NCI-H510A (cell line): ENCODE results near the gene TEN1.

ENCODE experiments used
- DNase-seq: peaks from one replicate; lab custom pipeline; 2025; lab: John Stamatoyannopoulos, UW

Gene TEN1

DNA sequence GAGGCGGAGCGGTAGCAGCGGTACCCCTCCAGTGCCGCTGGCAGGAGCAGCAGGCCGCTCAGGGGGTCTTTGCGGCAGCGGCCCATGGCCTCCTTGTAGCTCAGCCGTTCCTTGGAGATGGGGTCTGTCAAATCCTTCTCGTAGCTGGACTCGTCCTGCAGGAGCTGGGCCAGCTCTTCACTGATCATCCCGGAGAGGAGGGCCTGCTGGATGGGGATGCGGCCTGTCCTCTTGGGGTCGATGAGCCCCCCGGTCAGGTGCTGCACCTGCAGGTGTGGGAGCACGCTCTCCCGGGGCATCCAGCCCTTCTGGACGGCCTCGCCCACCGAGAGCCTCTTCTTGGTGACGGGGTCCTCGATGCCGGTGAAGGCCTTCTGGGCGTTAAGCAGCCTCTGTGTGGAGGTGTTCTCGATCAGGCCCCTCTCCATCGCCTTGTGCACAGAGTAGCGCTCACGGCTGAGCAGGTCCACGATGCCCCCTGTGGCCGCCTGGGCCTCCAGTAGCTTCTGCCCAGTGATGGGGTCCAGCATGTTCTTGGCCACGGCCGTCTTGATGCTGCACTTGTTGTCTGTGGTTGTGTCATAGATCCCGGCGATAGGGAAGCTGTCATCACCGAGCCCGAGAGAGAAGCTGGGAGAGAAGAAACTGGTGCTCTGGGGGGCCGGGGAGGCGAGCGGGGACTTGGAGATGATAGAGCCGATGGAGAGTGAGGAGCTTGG lies 28.2 kb downstream of the TEN1 start:
- no peak for DNase-seq

DNA sequence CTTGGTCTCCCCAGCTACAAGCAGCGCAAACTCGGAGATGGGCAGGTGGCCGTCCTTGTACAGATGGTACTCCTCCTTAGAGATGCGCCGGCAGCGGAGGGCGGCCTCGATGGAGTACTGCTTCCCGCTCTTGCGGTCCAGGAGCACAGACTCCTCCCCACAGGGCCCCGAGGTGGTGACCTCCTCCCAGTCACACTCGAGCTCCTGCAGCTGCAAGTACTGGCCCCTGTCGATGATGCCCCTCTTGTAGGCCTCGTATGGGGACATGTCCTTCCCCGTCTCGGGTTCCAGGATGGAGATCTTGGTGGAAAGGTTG lies 28.8 kb downstream of the TEN1 start:
- no peak for DNase-seq

DNA sequence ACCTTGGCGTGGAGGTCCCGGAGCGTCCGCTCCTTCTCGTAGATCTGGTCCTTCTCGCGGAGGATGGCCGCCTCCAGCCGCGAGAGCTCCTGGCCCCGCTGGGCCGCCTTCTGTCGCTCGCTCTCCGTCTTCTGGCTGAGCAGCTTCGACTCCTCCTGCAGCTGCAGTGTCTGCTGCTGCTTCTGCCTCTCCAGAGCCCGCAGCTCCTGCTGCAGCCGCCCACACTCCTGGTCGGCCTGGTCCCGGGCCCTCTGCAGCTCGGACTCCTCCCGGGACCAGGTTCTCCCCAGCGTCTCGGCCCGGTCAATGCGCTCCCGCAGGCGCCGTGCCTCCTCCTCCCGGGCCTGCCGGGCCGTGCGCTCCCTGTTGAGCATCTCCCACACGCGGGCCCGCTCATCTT lies 29.2 kb downstream of the TEN1 start:
- no peak for DNase-seq

DNA sequence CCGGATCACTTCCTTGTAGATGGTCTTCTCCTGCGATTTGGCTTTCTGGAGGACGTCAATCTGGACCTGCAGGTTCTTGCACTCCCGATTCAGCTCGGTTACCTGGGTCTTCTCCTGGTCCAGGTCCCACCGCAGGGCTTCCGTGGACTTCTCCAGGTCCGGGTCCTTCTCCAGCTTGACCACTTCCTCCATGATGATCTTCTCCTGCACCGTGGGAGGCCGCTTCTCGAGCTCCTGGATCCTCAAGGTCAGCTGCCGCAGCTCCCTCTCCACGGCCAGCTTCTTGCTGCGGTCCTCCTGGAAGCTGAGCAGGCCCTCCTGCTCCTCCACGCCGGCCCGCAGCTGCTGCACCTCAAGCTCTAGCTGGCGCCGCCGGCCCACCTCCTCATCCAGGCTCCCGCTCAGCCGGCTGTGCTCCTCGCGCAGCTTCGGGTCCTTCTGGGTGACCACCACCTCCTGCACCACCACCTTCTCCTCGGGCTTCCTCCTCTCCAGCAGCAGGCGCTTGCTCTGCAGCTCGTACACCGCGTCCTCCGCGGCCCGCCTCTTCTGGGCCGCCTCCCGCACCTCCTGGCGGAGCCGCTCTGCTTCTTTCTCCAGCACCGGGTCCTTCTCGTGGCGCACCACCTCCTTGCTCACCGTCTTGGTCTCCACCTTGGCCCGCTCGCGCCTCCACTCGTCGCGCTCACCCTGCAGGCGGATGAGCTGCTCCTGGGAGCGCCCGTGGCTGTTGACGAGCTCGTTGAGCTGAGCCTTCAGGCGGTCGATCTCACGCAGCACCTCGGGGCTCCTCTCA lies 29.8 kb downstream of the TEN1 start:
- DNase-seq, result no peak

DNA sequence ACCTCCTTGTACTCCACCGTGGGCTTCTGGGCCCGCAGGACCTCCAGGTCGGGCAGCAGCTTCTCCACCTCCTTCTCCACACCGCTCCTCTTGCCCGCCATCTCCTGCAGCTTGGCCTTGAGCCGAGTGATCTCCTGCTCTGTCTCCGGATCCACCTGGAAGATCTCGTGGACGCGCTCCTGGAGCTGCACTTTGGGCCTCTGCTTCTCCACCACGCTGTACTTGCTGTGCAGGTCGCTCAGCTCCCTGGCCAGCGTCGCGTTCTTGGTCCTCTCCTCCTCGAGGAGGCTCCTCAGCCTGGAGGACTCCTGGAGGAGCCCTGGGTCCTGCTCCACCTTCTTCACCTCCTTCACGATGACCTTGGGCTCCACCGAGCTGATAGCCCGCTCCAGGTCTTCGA lies 30.4 kb downstream of the TEN1 start:
- no peak for DNase-seq

DNA sequence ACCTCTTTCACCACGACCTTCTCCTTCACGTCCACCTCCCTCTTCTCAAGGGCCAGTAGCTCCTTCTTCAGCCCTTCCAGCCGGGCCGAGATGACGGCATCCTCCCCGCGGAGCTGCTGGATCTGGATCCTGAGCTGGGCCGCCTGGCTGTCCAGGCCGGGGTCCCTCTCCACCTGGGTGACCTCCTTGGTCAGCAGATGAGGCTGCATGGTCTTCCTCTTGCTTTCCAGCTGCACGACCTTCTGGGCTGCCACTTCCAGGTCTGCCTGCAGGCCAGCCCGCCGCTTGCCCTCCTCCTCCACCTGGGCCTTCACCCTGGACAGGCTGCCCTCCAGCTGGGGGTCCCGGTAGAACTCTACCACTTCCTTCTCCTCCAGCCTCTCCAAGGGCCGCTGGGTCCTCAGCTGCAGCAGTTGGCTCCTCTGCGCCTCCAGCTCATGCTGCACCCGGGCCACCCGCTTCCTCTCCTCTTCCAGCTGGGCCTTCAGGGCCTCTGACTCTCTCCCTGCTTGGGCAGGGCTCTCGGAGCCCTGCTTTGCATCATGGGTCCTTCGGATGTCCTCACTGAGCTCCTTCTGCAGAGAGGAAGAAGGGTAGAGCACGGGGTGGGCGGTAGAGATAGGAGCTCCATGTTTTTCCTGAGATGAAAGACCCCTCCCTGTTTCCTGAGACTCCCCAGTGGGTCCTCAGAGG lies 31.1 kb downstream of the TEN1 start:
- DNase-seq, result no peak

DNA sequence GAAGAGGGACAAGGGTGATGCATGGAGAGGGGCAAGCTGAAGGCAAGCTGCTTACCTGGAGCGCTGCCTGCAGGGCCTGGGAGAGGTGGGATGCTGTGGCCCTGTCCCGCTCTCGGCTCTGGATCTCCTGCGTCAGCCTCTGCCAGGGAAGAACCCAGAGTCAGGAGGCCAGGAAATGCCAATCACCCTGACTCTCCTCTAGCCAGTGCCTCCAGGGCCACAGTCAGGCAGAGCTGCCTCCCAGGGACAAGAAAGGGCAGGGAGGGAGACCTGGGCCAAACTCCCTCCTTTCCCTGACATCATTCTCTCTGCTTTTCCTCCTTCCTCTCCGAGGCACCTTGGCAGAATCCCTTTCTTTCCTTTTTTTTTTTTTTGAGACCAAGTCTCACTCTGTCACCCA lies 32.9 kb downstream of the TEN1 start:
- no peak for DNase-seq

DNA sequence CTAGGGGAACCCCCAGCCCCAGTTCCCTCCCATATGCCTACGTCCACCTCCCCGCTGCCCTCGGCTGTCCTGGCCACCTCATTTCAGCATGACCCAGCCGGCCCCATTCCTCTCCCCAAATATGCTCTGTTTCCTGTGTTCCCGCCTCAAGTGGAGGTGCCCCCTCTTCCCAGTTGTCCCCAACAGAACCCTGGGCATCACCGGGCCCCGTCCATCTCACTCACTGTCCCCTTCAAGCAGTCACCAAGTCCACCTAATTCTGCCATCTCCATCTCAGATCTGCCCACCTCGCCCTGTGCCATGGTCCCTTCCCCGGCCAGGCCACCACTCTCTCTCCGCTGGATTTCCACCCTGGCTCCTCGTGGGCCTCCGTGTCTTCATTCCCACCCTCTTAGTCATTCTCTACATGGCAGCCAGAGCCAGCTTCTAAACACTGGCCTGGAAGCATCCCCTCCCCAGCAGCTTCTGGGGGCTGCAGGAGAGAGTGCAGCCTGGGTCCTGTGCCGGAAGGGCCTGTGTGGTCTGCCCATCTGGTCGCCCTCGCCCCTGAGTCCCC lies 34.4 kb downstream of the TEN1 start:
- DNase-seq, result no peak

DNA sequence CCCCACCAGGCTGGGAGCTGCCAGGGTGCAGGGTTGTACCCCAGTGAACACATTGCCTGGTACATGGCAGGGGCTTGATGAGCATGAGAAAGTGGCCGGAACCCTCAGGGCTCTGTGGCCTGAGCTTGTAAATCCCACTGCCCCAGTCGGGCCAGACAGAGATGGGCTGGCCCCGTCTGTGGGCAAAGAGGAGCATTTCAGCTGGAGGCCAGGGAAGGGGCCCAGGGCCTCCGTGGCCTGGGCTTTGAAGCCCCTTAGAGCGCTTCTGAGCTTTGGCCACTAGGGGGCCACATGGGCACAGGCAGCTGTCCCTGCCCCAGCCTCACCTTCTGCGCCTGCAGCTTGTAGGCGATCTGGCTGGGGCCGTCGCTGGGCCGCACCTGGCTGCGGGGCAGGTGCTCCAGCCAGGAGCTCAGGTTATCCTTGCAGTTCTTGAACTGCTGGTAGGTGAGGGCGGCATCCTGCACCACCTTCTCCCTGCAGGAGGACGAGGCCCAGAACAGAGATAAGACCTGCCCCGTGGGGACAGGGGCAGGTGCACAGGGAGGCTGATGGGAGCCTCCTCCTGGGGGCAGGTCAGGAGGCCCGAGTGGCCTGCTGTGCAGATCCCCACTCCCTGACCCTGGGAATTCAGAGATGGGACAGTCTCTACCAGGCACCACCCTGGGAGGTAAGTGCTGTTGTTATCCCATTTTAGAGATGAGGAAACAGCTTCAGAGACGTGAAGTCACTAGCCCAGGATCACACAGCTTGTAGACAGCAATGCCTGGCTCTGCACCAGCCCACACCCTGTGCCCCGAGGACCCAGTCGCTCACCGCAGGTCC lies 35.3 kb downstream of the TEN1 start:
- DNase-seq, result peak; percentile 82

DNA sequence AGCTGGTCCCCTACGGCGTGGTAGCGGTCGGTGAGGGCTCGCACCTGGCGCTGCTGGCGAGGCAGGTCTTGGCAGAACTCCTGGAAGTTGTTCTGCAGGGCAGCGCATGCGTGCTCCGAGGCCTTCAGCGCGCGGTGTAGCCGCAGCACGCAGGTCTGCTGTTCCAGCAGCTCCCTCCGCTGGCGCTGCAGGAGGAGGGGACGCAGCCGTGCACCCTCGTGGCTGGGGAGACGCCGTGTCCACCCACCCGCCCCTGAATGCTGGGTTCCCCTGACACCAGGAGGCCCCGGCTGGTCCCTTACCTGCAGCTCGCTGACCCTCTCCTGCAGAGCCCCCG lies 35.9 kb downstream of the TEN1 start:
- DNase-seq, result no peak

DNA sequence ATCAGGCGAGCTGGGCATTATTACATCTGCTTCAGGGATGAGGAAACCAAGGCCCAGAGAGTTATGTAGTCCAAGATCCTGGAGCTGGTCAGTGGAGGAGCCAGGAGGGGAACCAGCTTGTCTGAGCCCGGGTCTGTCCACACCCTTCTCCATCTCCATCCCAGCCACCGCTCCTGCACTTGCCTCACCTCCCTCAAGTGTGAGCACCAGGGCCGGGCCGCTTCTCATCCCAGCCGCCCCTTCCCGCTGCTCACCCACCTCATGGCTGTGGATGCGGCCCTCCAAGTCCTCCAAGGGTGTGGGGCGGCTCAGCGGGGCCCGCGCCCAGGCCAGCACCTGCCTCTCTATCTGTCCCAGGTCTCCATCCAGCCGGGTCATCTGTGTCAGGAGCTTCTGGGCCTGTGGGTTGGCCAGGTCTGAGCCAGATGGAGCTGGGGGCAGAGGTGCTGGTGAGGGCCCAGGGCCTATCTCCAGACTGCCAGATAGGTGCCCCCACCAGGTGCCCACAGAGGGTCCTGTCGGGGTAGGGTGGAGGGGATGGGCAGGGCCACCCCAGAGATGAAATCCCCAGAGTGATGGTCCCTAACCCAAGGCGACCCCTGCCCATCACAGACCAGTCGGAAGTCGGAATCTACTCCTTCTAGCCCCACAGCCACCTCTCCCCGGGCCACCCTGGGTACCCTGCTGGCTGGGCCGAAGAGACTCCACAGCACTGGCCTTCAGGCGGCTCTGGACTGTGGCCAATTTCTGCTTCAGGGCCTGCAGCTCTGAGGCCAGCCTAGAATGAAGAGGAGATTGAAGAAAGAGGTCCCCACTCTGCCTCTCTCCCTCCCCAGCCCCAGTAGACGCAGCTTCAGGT lies 38.7 kb downstream of the TEN1 start:
- no peak for DNase-seq

DNA sequence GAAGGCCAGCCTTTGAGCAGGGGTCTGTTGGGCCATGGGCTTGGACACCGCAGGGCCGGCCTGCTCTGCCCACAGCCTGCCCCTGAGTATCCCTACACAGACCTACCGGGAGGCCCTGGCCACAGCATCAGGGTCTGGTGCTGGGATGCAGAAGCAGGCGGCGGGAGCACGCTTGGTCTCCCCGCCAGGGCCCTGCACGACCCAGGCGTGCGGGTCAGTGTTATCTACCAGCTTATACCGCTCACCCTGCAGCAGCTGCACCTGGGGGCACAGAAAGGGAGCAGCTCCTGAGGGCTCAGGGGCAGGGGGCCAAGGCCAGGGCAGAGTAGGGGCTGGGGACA lies 39.3 kb downstream of the TEN1 start:
- DNase-seq, result no peak

DNA sequence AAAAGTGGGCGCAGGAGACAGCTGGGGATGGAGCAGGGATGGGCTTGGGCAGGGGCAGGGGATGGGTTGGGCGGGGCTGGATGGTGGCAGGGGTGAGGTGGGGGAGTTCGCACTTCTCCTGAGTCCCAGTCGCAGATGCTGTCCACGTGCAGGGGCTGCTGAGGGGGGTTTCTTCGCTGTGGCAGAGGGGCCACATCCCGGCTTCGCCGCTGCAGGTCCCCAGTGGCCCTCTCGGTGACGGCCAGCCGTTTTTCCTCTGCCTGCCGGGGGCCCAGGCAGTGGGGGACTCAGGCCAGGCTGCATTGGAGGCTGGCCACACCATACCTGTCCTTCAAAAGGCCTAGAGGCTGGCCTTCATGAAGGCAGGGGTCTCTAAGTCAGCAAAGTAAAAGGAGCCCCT lies 39.8 kb downstream of the TEN1 start:
- no peak for DNase-seq

DNA sequence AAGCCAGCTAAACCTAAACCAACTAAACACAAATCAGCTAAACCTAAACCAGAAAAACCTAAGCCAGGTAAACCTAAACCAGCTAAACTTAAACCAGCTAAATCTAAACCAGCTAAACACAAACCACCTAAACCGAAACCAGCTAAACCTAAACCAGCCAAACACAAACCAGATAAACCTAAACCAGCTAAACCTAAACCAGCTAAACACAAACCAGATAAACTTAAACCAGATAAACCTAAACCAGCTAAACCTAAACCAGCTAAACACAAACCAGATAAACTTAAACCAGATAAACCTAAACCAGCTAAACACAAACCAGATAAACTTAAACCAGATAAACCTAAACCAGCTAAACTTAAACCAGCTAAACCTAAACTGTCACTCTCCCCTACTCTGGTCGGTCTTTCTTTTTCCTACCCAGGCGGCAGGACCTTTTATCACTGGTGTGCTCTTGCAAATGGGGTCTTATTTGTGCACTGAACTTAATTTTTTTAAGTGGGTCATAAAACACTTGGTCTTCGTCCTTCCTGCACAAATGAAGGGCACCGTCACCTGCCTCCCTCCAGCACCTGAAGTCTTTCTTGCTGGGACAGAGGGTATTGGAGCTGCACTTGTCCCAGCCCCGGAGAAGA lies 40.9 kb downstream of the TEN1 start:
- no peak for DNase-seq

DNA sequence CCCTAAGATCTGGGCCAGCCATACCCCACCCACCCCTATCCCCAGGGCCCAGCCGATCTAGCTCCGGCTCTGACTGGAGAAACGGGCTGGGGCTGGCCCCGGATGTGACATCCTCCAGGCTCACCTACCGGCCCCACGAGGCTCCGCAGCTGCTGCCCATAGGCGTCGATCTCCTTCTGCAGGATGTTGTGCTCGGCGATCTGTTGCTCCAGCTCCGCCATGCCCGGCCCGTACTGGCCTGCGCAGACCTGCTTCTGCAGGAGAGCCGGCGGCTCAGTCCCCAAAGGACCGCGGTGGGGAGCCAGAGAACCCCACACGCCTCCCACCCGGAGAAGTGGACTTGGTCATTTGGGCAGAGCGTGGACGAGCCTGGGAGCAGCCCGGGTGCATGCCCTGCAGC lies 43.2 kb downstream of the TEN1 start:
- DNase-seq, result no peak

DNA sequence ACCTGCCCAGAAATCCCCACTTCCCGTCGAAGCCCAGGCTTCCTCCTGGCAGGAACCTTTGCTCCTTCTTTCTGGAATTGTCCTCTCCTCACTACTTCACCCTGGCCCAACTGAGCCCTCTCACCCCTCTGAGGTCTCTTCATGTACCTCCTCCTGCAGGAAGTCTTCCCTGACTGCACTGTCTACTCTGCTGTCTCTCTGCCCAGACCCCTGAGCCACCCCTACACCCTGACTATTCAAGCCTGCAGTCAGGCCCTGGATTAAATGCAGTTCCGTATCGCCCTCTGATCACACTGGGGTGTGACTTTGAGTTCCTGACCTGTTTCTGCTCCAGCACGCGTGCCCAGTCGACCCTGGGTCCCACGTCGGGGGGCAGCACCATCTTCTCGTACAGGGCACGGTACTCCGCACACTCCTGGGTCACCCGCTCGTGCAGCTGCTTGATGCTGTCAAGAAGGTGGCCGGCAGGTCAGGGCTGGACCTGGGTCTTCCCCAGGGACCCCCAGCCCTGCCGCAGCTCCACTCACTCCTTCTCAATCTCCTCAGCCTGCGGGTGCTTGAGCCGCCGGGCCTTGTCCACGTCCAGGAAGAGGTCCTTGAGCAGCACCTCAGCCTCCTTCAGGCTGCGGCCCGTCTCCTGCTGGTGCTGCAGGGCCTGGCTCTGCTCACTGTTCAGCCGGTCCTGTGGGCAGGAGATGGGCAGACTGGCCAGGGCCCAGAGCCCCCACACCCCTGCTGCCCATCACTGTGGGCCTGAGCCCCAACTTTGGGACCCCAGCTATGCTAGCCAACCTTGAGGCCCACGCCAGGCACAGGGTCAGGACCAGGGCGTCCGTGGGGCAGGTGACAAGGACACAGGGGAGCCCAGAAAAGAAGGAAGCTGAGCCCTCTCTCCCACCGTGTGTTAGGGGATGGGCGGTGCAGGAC lies 44.2 kb downstream of the TEN1 start:
- no peak for DNase-seq

DNA sequence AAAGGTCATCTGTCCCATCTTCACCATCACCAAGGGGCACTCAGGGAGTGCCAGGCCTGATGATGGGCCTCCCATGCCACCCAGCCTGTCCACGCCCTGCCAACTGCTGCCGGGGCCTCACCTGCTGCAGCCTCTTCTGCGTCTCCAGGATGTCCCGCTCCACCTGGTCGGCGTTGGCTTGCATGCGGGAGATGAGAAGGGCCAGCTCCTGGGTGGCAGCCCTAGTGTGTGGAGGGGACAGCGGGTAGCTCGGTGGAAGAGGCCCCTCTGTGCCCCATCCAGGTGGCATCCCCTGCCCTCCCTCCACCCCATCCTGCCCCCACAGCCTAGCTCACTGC lies 44.8 kb downstream of the TEN1 start:
- no peak for DNase-seq

DNA sequence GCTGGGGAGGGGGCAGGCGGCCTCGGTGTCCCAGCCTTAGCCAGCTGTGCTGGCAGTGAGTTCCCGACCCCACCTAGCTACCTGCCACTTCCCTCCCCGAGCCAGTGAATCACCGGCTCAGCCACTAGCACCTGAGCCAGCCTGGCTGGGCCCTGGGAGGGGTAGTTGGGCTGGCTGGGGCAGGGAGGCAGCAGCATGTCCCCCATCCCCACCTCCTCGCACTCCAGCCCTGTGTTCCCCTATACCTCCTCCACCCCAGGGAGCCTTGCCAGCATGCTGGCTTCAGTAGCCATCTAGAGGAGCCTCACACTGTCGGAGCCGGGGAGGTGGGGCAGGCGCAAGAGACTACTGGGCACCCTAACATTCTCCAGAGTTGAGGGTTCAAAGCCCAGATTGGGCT lies 45.3 kb downstream of the TEN1 start:
- no peak for DNase-seq

DNA sequence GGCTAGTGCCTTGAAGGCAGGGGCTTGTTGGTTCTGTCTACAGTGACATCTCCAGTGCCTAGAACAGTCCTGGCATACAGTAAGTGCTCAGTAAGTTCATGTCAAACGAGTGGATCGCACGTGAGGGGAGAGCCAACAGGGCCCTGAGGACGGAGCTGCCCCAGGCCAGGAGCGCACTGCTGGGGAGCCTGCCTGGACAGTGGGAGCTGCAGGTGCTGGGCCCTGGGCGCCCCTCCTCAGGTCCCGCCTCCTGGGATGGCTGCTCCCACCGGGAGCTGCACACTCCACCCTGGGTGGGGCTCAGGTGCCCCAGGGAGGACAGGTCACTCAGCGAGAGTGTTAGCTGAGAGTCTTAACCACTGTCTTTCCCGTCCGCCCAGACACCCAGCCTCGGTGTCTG lies 46.3 kb downstream of the TEN1 start:
- no peak for DNase-seq

DNA sequence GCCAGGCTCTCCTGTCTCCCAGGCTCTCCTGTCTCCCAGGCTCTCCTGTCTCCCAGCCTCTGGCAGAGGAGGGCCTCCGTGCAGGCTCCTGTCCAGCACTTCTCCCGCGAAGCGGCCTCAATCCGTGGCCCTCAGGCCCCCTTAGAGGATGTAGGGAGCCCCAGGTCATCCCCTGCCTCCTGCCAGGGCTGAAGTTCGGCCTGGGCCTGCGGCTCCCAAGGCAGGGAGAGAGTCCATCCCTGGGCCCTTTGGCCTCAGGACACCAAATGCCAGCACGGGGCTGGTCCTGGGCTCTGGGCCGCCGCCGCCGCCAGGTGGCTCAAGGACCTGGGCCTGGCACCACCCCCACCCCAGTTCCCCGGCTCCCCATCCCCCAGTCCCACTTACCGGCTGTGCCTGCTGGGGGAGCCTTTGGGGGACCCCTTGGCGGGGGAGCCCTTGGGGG lies 47.7 kb downstream of the TEN1 start:
- DNase-seq, result no peak
